IMR-90 (cell line): Measurements from ENCODE around the gene C1orf167. TPM values are rescaled to one million over a fixed set of nuclear protein-coding genes. Genes with fewer than 3 reads are reported as not detected.

ENCODE experiments used
- ATAC-seq: fragments of 200-7000 bp; cut with Tn5 transposase; 2 replicates; pipeline ENCODE4 v1.9.1; 2020; ENCODE audit warnings: low read depth, mild to moderate bottlenecking, moderate library complexity
- BruUV-seq: library from RNA; stranded (reverse); fragments of 400-500 nt; replicated peaks from 2 replicates; lab custom pipeline; 2021; lab: Mats Ljungman, UMichigan
- CTCF ChIA-PET: fragments of 300-600 bp; formaldehyde crosslinking; extraction: SDS; loops from one replicate; lab custom pipeline; 2021; ENCODE audit warnings: antibody characterized with exemption; lab: Yijun Ruan, JAX
- POLR2A ChIA-PET: fragments of 300-600 bp; sonication (Branson Sonifier 250); formaldehyde crosslinking; loops from one replicate; lab custom pipeline; 2022; ENCODE audit warnings: antibody characterized with exemption; ENCODE audit not compliant: unreplicated experiment; lab: Charles Lee
- DNase-seq: peaks from one replicate; pipeline ENCODE4 v3.0.0; 2013
- H2AFZ ChIP-seq: replicated peaks from 2 replicates; pipeline ENCODE3; 2013; ENCODE audit warnings: low read length, mild to moderate bottlenecking; ENCODE audit not compliant: poor library complexity
- H2AK5ac ChIP-seq: 2 replicates; pipeline ENCODE4 v1.6.1; 2013; ENCODE audit warnings: low read depth, low read length, inconsistent platforms
- H2AK9ac ChIP-seq: replicated peaks from 2 replicates; pipeline ENCODE3; 2013; ENCODE audit warnings: mild to moderate bottlenecking, low read depth, low read length, moderate library complexity; ENCODE audit not compliant: poor library complexity
- H2BK120ac ChIP-seq: 2 replicates; pipeline ENCODE4 v1.6.1; 2013; ENCODE audit warnings: low read depth, low read length, inconsistent platforms
- H2BK15ac ChIP-seq: 3 replicates; pipeline ENCODE4 v1.6.1; 2013; ENCODE audit warnings: low read depth, low read length, inconsistent platforms
- H2BK20ac ChIP-seq: 2 replicates; pipeline ENCODE4 v1.6.1; 2013; ENCODE audit warnings: low read depth, mild to moderate bottlenecking, inconsistent platforms, low read length, moderate library complexity
- H2BK5ac ChIP-seq: 2 replicates; pipeline ENCODE4 v1.6.1; 2013; ENCODE audit warnings: mild to moderate bottlenecking, low read depth, low read length, inconsistent platforms; ENCODE audit not compliant: poor library complexity, severe bottlenecking
- H3K14ac ChIP-seq: replicated peaks from 2 replicates; pipeline ENCODE4 v1.6.1; 2013; ENCODE audit warnings: low read depth, low read length, inconsistent platforms
- H3K18ac ChIP-seq: 2 replicates; pipeline ENCODE4 v1.6.1; 2013; ENCODE audit warnings: low read depth, low read length, control low read depth
- H3K23ac ChIP-seq: 2 replicates; pipeline ENCODE4 v1.6.1; 2013; ENCODE audit warnings: low read depth, low read length, inconsistent platforms
- H3K27ac ChIP-seq: 2 replicates; pipeline ENCODE4 v1.5.1; 2013; ENCODE audit warnings: mild to moderate bottlenecking, control low read depth, low read length; ENCODE audit not compliant: insufficient read depth
- H3K27me3 ChIP-seq: 2 replicates; pipeline ENCODE4 v1.6.1; 2013; ENCODE audit warnings: low read length; ENCODE audit not compliant: control insufficient read depth, insufficient read depth
- H3K36me3 ChIP-seq: 2 replicates; pipeline ENCODE4 v1.6.1; 2013; ENCODE audit warnings: low read length, mixed read lengths; ENCODE audit not compliant: control insufficient read depth, insufficient read depth
- H3K4ac ChIP-seq: 2 replicates; pipeline ENCODE4 v1.6.1; 2013; ENCODE audit warnings: low read depth, low read length, inconsistent platforms
- H3K4me1 ChIP-seq: 2 replicates; pipeline ENCODE4 v1.6.1; 2013; ENCODE audit warnings: low read length, mixed read lengths; ENCODE audit not compliant: control insufficient read depth, insufficient read depth
- H3K4me2 ChIP-seq: 2 replicates; pipeline ENCODE4 v1.6.1; 2013; ENCODE audit warnings: low read depth, mild to moderate bottlenecking, control low read depth, low read length, moderate library complexity
- H3K4me3 ChIP-seq: 2 replicates; pipeline ENCODE4 v1.5.1; 2013; ENCODE audit warnings: low read depth, mild to moderate bottlenecking, control low read depth, low read length, moderate library complexity; ENCODE audit not compliant: insufficient read depth
- H3K56ac ChIP-seq: 2 replicates; pipeline ENCODE4 v1.6.1; 2013; ENCODE audit warnings: low read length, inconsistent platforms; ENCODE audit not compliant: insufficient read depth; ENCODE audit errors: extremely low read depth
- H3K79me1 ChIP-seq, 2 experiments: 2 replicates each; pipeline ENCODE4 v1.6.1; 2013; ENCODE audit warnings: low read length in 2 of 2, inconsistent platforms in 1 of 2, low read depth in 1 of 2
- H3K9ac ChIP-seq: 2 replicates; pipeline ENCODE4 v1.6.1; 2013; ENCODE audit warnings: low read depth, low read length, control low read depth
- H3K9me1 ChIP-seq: 2 replicates; pipeline ENCODE4 v1.6.1; 2013; ENCODE audit warnings: low read length, inconsistent platforms; ENCODE audit not compliant: insufficient read depth
- H3K9me3 ChIP-seq: 2 replicates; pipeline ENCODE4 v1.6.1; 2013; ENCODE audit warnings: low read length; ENCODE audit not compliant: control insufficient read depth, insufficient read depth
- H4K20me1 ChIP-seq: 2 replicates; pipeline ENCODE4 v1.6.1; 2013; ENCODE audit warnings: low read length, inconsistent platforms; ENCODE audit not compliant: insufficient read depth
- H4K5ac ChIP-seq: 2 replicates; pipeline ENCODE4 v1.6.1; 2013; ENCODE audit warnings: mild to moderate bottlenecking, low read depth, low read length, control low read depth
- H4K8ac ChIP-seq, 2 experiments: 2 replicates each; pipeline ENCODE4 v1.6.1; 2013; ENCODE audit warnings: low read depth in 2 of 2, low read length in 2 of 2, control low read depth in 1 of 2, inconsistent platforms in 1 of 2
- H4K91ac ChIP-seq: 2 replicates; pipeline ENCODE4 v1.6.1; 2013; ENCODE audit warnings: low read depth, low read length, inconsistent platforms; ENCODE audit not compliant: insufficient read depth
- FOS ChIP-seq: fragments of 150-350 bp; IDR thresholded peaks from 2 replicates; pipeline ENCODE4 v1.6.1; 2016; ENCODE audit warnings: low read depth, low read length
- MAZ ChIP-seq: IDR thresholded peaks from 2 replicates; pipeline ENCODE4 v1.6.1; 2012; ENCODE audit warnings: low read depth, mild to moderate bottlenecking, low read length, improper control_type of control experiment, moderate library complexity, borderline replicate concordance
- WGBS, 2 experiments: methylation state at CpG; one replicate each; pipeline versions ENCODE4 v1.1.5 to v1.1.7; 2013; ENCODE audit warnings: missing lambda C conversion rate in 2 of 2; ENCODE audit not compliant: insufficient read length in 1 of 2; ENCODE audit errors: extremely low coverage in 2 of 2; 5-methylcytosine and 5-hydroxymethylcytosine counted together
- dilution Hi-C: fragments of 300-500 bp; cut with HindIII; formaldehyde crosslinking; loops from one replicate; pipeline ENCODE4 v1.14.3; 2018; ENCODE audit warnings: low sequenced_read_pairs; ENCODE audit not compliant: unreplicated experiment
- in situ Hi-C: fragments of 300-500 bp; cut with MboI; formaldehyde crosslinking; loops from 3 replicates; pipeline ENCODE4 v1.14.3; 2019; ENCODE audit warnings: low sequenced_read_pairs, inconsistent platforms, mixed read lengths
- intact Hi-C: fragments of 100-400 bp; cut with micrococcal nuclease; formaldehyde crosslinking; loops from 2 replicates; pipeline ENCODE4 v1.10.0; 2022
- polyA plus RNA-seq, 3 experiments: library from polyadenylated mRNA; depleted of rRNA; stranded (reverse); fragments of >200 nt; gene quantifications; 2 replicates each; pipeline ENCODE4 v1.2.3, GENCODE V29; 2012; ENCODE audit warnings: low replicate concordance in 1 of 3
- total RNA-seq: library from RNA; depleted of rRNA; stranded (reverse); fragments of >200 nt; gene quantifications from 2 replicates; pipeline ENCODE4 v1.2.3, GENCODE V29; 2012

C1orf167 gene
- total and polyA plus RNA-seq, 2 of the 4 experiments (the other 2 are of a cell fraction), result under 0.01 to 0.15 TPM

- Histone ChIP-seq H3K14ac (no peak overlapping the region), H4K8ac (no peak overlapping the region), H3K36me3 (peaks cover 6% of the 10 kb centered on the region), H3K9ac (no peak overlapping the region), H3K56ac (no peak overlapping the region), H2AFZ (no peak overlapping the region), H4K20me1 (peaks cover 4% of the 10 kb centered on the region; the same call in 1 of the 2 replicates), H3K27ac (no peak overlapping the region), H3K4me1 (0 out of 2 replicates have a peak, but pooled peaks cover 2% of the 10 kb centered on the region), H2AK9ac (no peak overlapping the region), H3K4me3 (no peak overlapping the region), H2AK5ac (no peak overlapping the region), H3K23ac (no peak overlapping the region), H2BK20ac (no peak overlapping the region), H3K4ac (no peak overlapping the region), H3K9me1 (peaks cover 7% of the 10 kb centered on the region; the same call in 1 of the 2 replicates), H3K27me3 (no peaks in the 10 kb centered on the region), H3K9me3 (no peaks in the 10 kb centered on the region), H4K5ac (no peak overlapping the region), H2BK5ac (no peak overlapping the region), H2BK15ac (no peak overlapping the region), H3K18ac (no peak overlapping the region), H3K79me1 (peaks cover 22 to 27% of the 10 kb centered on the region in 2 experiments), H2BK120ac (no peak overlapping the region), H3K4me2 (no peak overlapping the region), H4K91ac (no peak overlapping the region)
- POLR2A ChIA-PET, result no interaction called here
- TF ChIP-seq FOS (no peak), MAZ (no peak)
- no peak for ATAC-seq
- in situ Hi-C loops (no loop called here), dilution Hi-C loops (no loop called here), intact Hi-C loops (no loop called here)
- CTCF ChIA-PET, result no interaction called here
- no peak for DNase-seq
- BruUV-seq, result no TSS peak
- WGBS, 2 experiments, result 100% methylated on average over 2 of the region's 5 CpGs; no CpG with 5 or more reads in 1 of the 2 experiments
Measured at GRCh38 chr1:11741919-11742558, 20.0 kb upstream of the C1orf167 start.
